Thyroid gland (tissue), 4 donors: ENCODE data around the gene NFKB1. TPM values are rescaled to one million over a fixed set of nuclear protein-coding genes. Genes with fewer than 3 reads are reported as not detected.

Experiments
- DNase-seq, 2 donors: peaks; one replicate each; pipeline ENCODE4 v3.0.0-alpha.2; 2019
- H3K27ac ChIP-seq, 3 donors: fragments of 200-600 bp; sonication (generic); 1 replicate in 2 of 3; 2 replicates in 1 of 3; pipeline ENCODE4 v1.5.1; 2016 to 2019; ENCODE audit warnings: mild to moderate bottlenecking in 1 of 3, moderate library complexity in 1 of 3
- H3K27me3 ChIP-seq: fragments of 200-600 bp; sonication (generic); one replicate; pipeline ENCODE4 v1.5.1; 2019
- H3K36me3 ChIP-seq, 2 donors: fragments of 200-600 bp; sonication (generic); one replicate each; pipeline ENCODE4 v1.5.1; 2016 to 2019
- H3K4me1 ChIP-seq, 2 donors: fragments of 200-600 bp; sonication (generic); one replicate each; pipeline ENCODE4 v1.5.1; 2017 to 2019
- H3K4me3 ChIP-seq, 3 donors: fragments of 200-600 bp; sonication (generic); replicated peaks in 1 of 3; 1 replicate in 2 of 3; 2 replicates in 1 of 3; pipeline ENCODE4 v1.5.1; 2016; ENCODE audit warnings: mild to moderate bottlenecking in 1 of 3
- H3K9me3 ChIP-seq: fragments of 200-600 bp; sonication (generic); one replicate; pipeline ENCODE4 v1.5.1; 2017
- CTCF ChIP-seq, 6 experiments: fragments of 200-600 bp in 3 of 6; fragments of 450-650 bp in 3 of 6; sonication (generic) in 3 of 6; IDR thresholded peaks; one replicate each; pipeline ENCODE4 v1.5.1; 2016 to 2019; ENCODE audit warnings: antibody characterized with exemption in 6 of 6, mild to moderate bottlenecking in 2 of 6, inconsistent platforms in 1 of 6, moderate library complexity in 1 of 6
- POLR2A ChIP-seq, 2 donors: fragments of 450-650 bp; IDR thresholded peaks; one replicate each; pipeline ENCODE4 v1.6.1; 2017; ENCODE audit warnings: antibody characterized with exemption in 2 of 2, mild to moderate bottlenecking in 2 of 2, moderate library complexity in 1 of 2
- WGBS, 2 donors: methylation state at CpG; one replicate each; pipeline ENCODE4 v1.1.5; 2017; 5-methylcytosine and 5-hydroxymethylcytosine counted together
- intact Hi-C: fragments of 100-400 bp; cut with DNase I; formaldehyde crosslinking; loops from one replicate; pipeline ENCODE4 v1.15.1; 2023
- total RNA-seq, 4 donors: library from RNA; depleted of rRNA; stranded (reverse); fragments of >200 nt; gene quantifications; one replicate each; pipeline ENCODE4 v1.2.3, GENCODE V29; 2016

NFKB1 gene
- total RNA-seq, 4 donors from 2014 or later, result 33.5 to 50.0 (median 41.8) TPM

- no peak for TF ChIP-seq CTCF (IDR thresholded peaks at IDR 0.05)
- TF ChIP-seq POLR2A (IDR thresholded peaks at IDR 0.05), result no peak
- H3K27me3 ChIP-seq, result no peaks in the 10 kb centered on the region
- H3K36me3 ChIP-seq, result peaks cover 13 to 26% of the 10 kb centered on the region in 2 donors
- H3K4me1 ChIP-seq, result no peaks in the 10 kb centered on the region
- WGBS, 2 donors, result 97 to 100% methylated on average over 1 of the region's 1 CpG
- H3K27ac ChIP-seq, result no peak overlapping the region
- intact Hi-C loops, result no loop called here
- no peaks in the 10 kb centered on the region for H3K9me3 ChIP-seq
- no peak for DNase-seq
- no peak overlapping the region for H3K4me3 ChIP-seq
These were observed 97.1 kb downstream of the NFKB1 start for GRCh38 chr4:102598086-102598761.

GRCh38 chr4:102598762-102599374, 97.7 kb downstream of the NFKB1 start:
- intact Hi-C loops, result no loop called here
- H3K27ac ChIP-seq, result no peak overlapping the region
- WGBS, 2 donors, result 91% methylated on average over 6 of the region's 6 CpGs

GRCh38 chr4:102599455-102599854, 98.3 kb downstream of the NFKB1 start:
- no peaks in the 10 kb centered on the region for H3K4me1 ChIP-seq
- intact Hi-C loops, result no loop called here
- no peak overlapping the region for H3K4me3 ChIP-seq
- H3K9me3 ChIP-seq, result no peaks in the 10 kb centered on the region
- no peak for DNase-seq
- H3K27me3 ChIP-seq, result no peaks in the 10 kb centered on the region
- 89 to 90% methylated on average over 4 of the region's 4 CpGs for WGBS, 2 donors
- peaks cover 13 to 26% of the 10 kb centered on the region in 2 donors for H3K36me3 ChIP-seq
- TF ChIP-seq POLR2A (IDR thresholded peaks at IDR 0.05), result no peak
- TF ChIP-seq CTCF (IDR thresholded peaks at IDR 0.05), result no peak
- H3K27ac ChIP-seq, result no peak overlapping the region

More at GRCh38 chr4:102598762-102599374, 97.7 kb downstream of the NFKB1 start:
- DNase-seq, result no peak
- H3K27me3 ChIP-seq, result no peaks in the 10 kb centered on the region
- no peaks in the 10 kb centered on the region for H3K4me1 ChIP-seq
- no peaks in the 10 kb centered on the region for H3K9me3 ChIP-seq
- no peak overlapping the region for H3K4me3 ChIP-seq
- TF ChIP-seq POLR2A (IDR thresholded peaks at IDR 0.05), result no peak
- no peak for TF ChIP-seq CTCF (IDR thresholded peaks at IDR 0.05)
- peaks cover 13 to 26% of the 10 kb centered on the region in 2 donors for H3K36me3 ChIP-seq

- Histone ChIP-seq H3K4me1 (no peaks in the 10 kb centered on the region), H3K4me3 (no peak overlapping the region), H3K27ac (no peak overlapping the region), H3K36me3 (peaks cover 12 to 26% of the 10 kb centered on the region in 2 donors), H3K9me3 (no peaks in the 10 kb centered on the region), H3K27me3 (no peaks in the 10 kb centered on the region)
- intact Hi-C loops, result no loop called here
- WGBS, 2 donors, result 91 to 94% methylated on average over 3 of the region's 3 CpGs
- TF ChIP-seq CTCF (IDR thresholded peaks at IDR 0.05) (no peak), POLR2A (IDR thresholded peaks at IDR 0.05) (no peak)
- DNase-seq, result no peak
These were observed 98.7 kb downstream of the NFKB1 start for GRCh38 chr4:102599886-102600285.

GRCh38 chr4:102600689-102601088, 99.5 kb downstream of the NFKB1 start:
- Histone ChIP-seq H3K9me3 (no peaks in the 10 kb centered on the region), H3K4me1 (no peaks in the 10 kb centered on the region), H3K27ac (no peak overlapping the region), H3K36me3 (peaks cover 7 to 21% of the 10 kb centered on the region in 2 donors), H3K4me3 (no peak overlapping the region), H3K27me3 (no peaks in the 10 kb centered on the region)
- TF ChIP-seq POLR2A (IDR thresholded peaks at IDR 0.05), result no peak
- no peak for TF ChIP-seq CTCF (IDR thresholded peaks at IDR 0.05)
- no peak for DNase-seq
- intact Hi-C loops, result no loop called here
